Activated CD8-positive, alpha-beta T cell treated with anti-CD3 and anti-CD28 coated beads for 36 hours (primary cell): ENCODE measurements around the gene ZNF343. TPM values are rescaled to one million over a fixed set of nuclear protein-coding genes. Genes with fewer than 3 reads are reported as not detected.

ENCODE experiments used
- ATAC-seq: fragments of 200-7000 bp; cut with Tn5 transposase; one replicate; pipeline ENCODE4 v1.10.0; 2021; ENCODE audit warnings: mild to moderate bottlenecking, moderate library complexity
- CTCF ChIA-PET: fragments of 350-600 bp; sonication (Branson Sonifier 250); formaldehyde crosslinking; loops from one replicate; lab custom pipeline; 2021; ENCODE audit warnings: antibody characterized with exemption; lab: Charles Lee
- POLR2A ChIA-PET: fragments of 350-600 bp; sonication (Branson Sonifier 250); formaldehyde crosslinking; loops from one replicate; lab custom pipeline; 2021; ENCODE audit warnings: antibody characterized with exemption; lab: Charles Lee
- DNase-seq: peaks from one replicate; pipeline ENCODE4 v3.0.0-alpha.2; 2020
- H3K27ac Mint-ChIP-seq: one replicate; pipeline ENCODE4 v1.8.0; 2021; ENCODE audit warnings: mild to moderate bottlenecking, mixed read lengths
- H3K27me3 Mint-ChIP-seq: one replicate; pipeline ENCODE4 v1.8.0; 2021; ENCODE audit warnings: mixed read lengths
- H3K36me3 Mint-ChIP-seq: one replicate; pipeline ENCODE4 v1.8.0; 2021; ENCODE audit warnings: low read depth, mixed read lengths
- H3K4me1 Mint-ChIP-seq: one replicate; pipeline ENCODE4 v1.8.0; 2021; ENCODE audit warnings: low read depth, mixed read lengths
- H3K4me3 Mint-ChIP-seq: one replicate; pipeline ENCODE4 v1.8.0; 2021; ENCODE audit warnings: mild to moderate bottlenecking, moderate library complexity, mixed read lengths
- H3K9me3 Mint-ChIP-seq: one replicate; pipeline ENCODE4 v1.8.0; 2021; ENCODE audit warnings: mixed read lengths
- CTCF ChIP-seq: fragments of 200-600 bp; IDR thresholded peaks from one replicate; pipeline ENCODE4 v1.8.0; 2022; ENCODE audit warnings: antibody characterized with exemption, mild to moderate bottlenecking
- intact Hi-C: fragments of 100-400 bp; cut with micrococcal nuclease; formaldehyde crosslinking; loops from one replicate; pipeline ENCODE4 v1.10.0; 2022
- total RNA-seq, 2 experiments: library from RNA; stranded (reverse); gene quantifications; one replicate each; pipeline ENCODE4 v1.2.3, GENCODE V29; 2021

ZNF343 gene
- total RNA-seq, 2 experiments from 2014 or later: 8.5 to 9.5 TPM

DNA sequence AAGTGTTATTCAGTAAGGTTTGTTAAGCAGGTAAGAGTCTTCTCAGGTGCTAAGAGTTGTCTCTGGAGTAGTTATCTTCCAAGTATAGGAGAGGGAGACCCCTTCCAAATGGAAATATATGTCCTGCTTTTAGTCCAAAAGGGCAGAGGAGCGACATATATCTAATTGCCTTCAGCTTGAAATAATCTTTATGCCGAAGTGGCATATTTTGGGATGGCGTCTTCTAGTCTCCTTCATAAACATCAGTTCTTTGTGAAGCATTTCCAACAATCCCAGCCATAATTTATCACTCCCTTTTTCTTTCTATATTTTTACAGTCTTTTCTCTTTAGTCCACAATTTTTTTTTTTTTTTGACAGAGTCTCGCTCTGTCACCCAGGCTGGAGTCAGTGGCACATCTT, 33.6 kb upstream of the ZNF343 start:
- Mint-ChIP-seq H3K9me3 (no peaks in the 10 kb centered on the region), H3K27ac (no peak overlapping the region), H3K4me3 (no peak overlapping the region), H3K27me3 (peaks cover 39% of the 10 kb centered on the region), H3K36me3 (no peaks in the 10 kb centered on the region), H3K4me1 (no peaks in the 10 kb centered on the region)
- CTCF ChIA-PET: interaction anchor here (1.1 kb wide), 1 partner anchor 20 kb away, joined by 3 read pairs; no protein-coding TSS in a partner anchor
- no peak for TF ChIP-seq CTCF
- POLR2A ChIA-PET: no interaction called here
- DNase-seq: no peak
- ATAC-seq: no peak
- intact Hi-C loops: no loop called here

GRCh38 chr20:2541940-2542339, 33.2 kb upstream of the ZNF343 start:
- TF ChIP-seq CTCF: no peak
- Mint-ChIP-seq H3K4me1 (no peaks in the 10 kb centered on the region), H3K27ac (no peak overlapping the region), H3K9me3 (no peaks in the 10 kb centered on the region), H3K36me3 (no peaks in the 10 kb centered on the region), H3K27me3 (peaks cover 38% of the 10 kb centered on the region), H3K4me3 (no peak overlapping the region)
- POLR2A ChIA-PET: no interaction called here
- ATAC-seq (no peak), DNase-seq (no peak)
- intact Hi-C loops: no loop called here
- CTCF ChIA-PET: interaction anchor here (1.1 kb wide), 1 partner anchor 20 kb away, joined by 3 read pairs; no protein-coding TSS in a partner anchor

DNA sequence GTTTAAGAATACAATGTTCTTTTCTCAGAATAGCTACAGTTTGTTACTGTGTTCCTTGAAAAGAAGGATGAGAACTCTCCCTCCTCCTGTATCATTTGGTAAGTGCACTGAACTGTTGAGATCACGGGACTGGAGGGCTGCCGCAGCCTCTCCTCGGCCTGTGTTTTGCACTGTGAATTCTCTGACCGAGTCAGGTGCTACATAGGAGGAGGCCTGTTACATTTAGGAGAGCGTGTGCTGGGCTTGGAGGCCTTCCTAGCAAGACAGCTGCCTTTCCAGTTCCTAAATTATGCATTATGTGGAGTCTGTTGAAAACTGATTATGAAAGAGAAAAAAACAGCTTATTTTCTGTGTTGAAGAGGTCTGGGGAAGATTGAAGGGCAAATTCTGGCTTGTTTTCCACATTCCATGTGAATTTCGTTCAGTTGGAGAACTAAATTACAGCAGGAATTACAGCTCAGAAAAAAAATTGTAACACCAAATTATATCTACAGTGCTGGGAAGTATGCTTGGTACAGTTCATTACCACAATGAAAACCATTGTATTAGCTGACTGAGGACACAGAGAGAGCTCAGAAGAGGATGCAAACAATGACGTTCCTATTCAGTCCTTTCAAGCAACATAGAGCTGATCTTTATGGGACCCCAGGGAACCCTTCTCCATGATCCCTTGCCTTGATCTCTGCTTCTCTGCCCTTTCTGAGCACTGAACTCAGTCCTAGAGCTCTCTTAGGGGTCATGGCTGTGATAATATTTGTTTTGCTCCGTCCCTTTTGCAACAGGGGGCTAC, 30.4 kb upstream of the ZNF343 start:
- Mint-ChIP-seq H3K36me3 (no peaks in the 10 kb centered on the region), H3K27ac (no peak overlapping the region), H3K27me3 (peaks cover 23% of the 10 kb centered on the region), H3K9me3 (no peaks in the 10 kb centered on the region), H3K4me1 (no peaks in the 10 kb centered on the region), H3K4me3 (no peak overlapping the region)
- intact Hi-C loops: no loop called here
- no peak for TF ChIP-seq CTCF
- ChIA-PET CTCF (interaction anchor here (0.6 to 2.1 kb wide), 3 partner anchors 10 to 17 kb away, joined by 4 to 7 read pairs (median 7); no protein-coding TSS in a partner anchor), POLR2A (no interaction called here)
- DNase-seq (no peak), ATAC-seq (no peak)

GRCh38 chr20:2538356-2538755, 29.6 kb upstream of the ZNF343 start:
- intact Hi-C loops: no loop called here
- no peaks in the 10 kb centered on the region for H3K9me3 Mint-ChIP-seq
- no peak for DNase-seq
- ATAC-seq: no peak
- H3K36me3 Mint-ChIP-seq: no peaks in the 10 kb centered on the region
- no peak overlapping the region for H3K27ac Mint-ChIP-seq
- peaks cover 26% of the 10 kb centered on the region for H3K27me3 Mint-ChIP-seq
- ChIA-PET POLR2A (no interaction called here), CTCF (interaction anchor here (0.8 kb wide), 1 partner anchor 16 kb away, joined by 3 read pairs; no protein-coding TSS in a partner anchor)
- H3K4me1 Mint-ChIP-seq: no peaks in the 10 kb centered on the region
- H3K4me3 Mint-ChIP-seq: no peak overlapping the region
- no peak for TF ChIP-seq CTCF

- no peak for DNase-seq
- no peaks in the 10 kb centered on the region for H3K4me1 Mint-ChIP-seq
- H3K4me3 Mint-ChIP-seq: no peak overlapping the region
- no peak for ATAC-seq
- H3K36me3 Mint-ChIP-seq: no peaks in the 10 kb centered on the region
- intact Hi-C loops: no loop called here
- ChIA-PET POLR2A (interaction anchor here (1.0 kb wide), 1 partner anchor 115 kb away, joined by 3 read pairs; the partner anchor contains the start of gene NOP56), CTCF (no interaction called here)
- no peak overlapping the region for H3K27ac Mint-ChIP-seq
- H3K27me3 Mint-ChIP-seq: peaks cover 23% of the 10 kb centered on the region
- no peak for TF ChIP-seq CTCF
- H3K9me3 Mint-ChIP-seq: no peaks in the 10 kb centered on the region
These were observed 28.4 kb upstream of the ZNF343 start for GRCh38 chr20:2537101-2537500.
